GM21737 (cell line): Measurements from ENCODE around the gene USH1G.
"Not testable (repeated sequence)": the region's sequence is repeated elsewhere in the genome, so short reads cannot be mapped to it uniquely, and the experiment has no call there.

Source experiments
- ATAC-seq: cut with Tn5 transposase; IDR thresholded peaks from one replicate; pipeline ENCODE4 v1.9.1; 2021; ENCODE audit warnings: mild to moderate bottlenecking, moderate library complexity; ENCODE audit not compliant: unreplicated experiment

USH1G gene

DNA sequence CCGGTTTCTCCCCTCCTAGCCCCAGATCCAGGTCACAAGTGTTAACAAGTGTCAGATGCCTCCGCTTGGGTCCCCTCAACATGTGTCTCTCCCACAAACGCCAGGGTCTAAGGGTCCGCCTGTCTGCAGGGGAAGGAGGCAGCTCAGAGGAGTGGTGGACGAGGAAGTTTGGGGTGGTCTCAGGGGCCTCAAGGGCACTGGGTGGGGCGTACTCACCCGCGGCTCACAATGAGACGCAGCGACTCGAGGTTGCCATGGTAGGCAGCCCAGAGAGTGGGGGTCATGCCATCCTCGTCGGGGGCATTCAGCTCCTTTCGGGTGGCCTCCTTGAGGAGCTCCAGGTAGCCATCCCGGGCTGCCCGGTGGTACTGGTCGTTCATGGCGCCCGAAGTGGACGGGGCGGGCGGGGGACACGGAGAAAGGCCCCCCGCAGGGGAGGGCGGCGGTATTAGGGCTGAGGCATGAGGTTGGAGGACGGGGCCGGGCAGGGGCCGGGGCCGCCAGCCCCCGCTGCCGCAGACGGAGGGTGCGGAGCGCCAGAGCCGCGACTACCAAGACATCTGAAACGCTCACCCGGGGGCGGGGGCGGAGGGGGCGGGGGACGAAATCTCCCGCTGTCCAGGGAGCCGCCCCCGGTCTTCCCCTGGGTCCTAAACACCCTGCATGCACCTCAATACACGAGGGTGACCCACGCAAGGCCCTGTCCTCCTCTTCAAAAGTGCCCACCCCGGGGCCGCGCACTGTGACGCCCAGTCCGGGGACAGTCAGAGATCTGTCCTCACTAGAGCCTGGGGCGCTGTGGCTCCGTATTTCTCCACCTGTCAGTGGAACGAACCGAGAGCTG is at the start of gene USH1G:
USH1G (minus strand) TSS at position 562 of the 844 bp plus-strand sequence; CDS start at position 380, 182 bp downstream.
- ATAC-seq, result no peak

DNA sequence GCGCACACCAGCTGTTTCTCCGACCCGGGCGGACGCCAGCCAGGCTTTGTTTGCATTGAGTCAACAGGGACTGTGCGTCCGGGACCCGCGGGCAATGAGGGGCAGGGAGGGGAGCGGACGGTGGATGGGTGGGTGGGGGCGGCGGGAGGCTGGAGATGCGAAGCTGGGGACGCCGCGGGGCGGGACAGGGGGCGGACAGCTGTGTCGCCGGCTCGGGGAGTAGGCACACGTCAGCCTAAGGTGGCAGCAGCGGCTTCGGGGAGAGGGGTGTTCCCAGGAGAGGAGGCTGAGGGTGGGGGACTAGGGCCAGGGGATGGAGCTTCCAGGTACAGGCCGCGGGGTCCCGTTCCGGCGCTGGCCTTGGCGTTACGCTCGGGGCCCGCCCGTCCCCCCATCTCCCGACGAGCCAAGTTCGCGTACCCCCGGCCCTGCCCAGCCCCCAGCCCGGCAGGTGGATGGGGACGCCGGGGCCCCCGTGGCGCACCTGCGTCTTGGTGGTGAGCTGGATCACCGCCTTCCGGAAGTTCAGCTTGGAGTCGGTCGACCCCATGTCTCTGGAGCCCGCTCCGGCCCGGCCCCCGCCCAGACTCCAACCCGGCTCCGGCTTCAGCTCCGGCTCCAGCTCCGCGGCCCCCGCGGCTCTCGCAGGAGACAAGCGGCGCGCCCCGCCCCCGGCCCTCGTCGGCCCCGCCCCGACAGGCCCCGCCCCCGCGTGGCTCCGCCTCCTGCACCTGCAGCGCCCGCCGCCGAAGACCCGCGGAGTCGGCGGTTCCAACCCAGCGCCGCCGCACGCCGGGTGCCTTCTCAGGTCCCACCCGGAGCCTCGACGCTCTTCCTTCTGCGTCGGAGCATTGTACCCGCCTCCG is 49.3 kb upstream of the USH1G start, which contains the start of gene HID1:
HID1 (minus strand) TSS at position 653 of the 866 bp plus-strand sequence; CDS start at position 550, 103 bp downstream.
- no peak for ATAC-seq

DNA sequence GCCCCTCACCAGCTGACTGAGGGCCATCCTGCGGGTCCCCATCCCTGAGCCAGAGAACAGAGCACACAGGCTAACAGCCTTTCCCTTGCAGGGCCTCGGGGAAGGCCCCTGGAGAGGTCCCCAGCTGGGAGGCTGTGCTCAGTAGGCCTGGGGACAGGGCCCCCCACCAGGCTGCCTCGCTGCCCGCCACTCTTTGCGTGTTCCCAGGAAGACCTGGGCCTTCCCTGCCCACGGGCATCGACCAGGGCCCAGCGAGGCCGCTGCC is 48.7 kb upstream of the USH1G start:
- no peak for ATAC-seq

DNA sequence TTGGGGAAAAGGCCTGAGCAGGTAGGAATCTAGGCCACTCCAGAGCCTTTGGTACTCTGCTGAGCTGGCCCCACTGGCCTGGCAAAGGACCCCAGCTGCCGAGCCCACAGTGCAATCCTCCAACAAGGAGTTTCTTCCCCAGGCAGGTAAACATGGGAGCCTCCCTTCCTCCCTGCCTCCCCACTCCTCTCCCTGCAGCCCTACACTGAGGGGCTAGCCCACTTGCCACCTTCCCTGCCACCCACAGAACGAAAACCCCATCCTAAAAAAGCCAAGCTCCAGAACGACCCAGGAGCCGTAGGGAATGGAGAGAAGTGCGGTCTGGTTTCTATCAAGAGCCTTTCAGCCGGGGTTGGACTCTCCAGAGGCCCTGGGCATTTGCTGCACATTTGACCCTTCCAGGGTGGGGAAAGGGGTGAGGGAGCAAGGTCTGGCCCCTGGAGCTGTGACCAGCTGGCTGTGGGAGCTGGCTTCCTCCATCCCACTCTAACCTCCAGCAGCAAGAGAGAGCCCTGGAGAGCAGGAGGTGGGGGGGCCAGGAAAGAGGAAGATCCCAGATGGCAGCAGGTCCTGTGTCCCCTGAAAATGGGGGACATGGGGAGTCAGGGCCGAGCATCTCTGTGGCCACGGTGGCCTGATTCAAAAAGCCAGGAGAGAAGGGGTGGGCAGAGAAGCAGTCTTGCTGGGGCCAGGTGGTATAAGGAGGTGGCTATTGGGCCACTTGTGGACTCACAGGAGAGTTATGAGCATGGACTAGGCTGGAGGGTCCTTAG is 48.2 kb upstream of the USH1G start:
- ATAC-seq, result no peak

DNA sequence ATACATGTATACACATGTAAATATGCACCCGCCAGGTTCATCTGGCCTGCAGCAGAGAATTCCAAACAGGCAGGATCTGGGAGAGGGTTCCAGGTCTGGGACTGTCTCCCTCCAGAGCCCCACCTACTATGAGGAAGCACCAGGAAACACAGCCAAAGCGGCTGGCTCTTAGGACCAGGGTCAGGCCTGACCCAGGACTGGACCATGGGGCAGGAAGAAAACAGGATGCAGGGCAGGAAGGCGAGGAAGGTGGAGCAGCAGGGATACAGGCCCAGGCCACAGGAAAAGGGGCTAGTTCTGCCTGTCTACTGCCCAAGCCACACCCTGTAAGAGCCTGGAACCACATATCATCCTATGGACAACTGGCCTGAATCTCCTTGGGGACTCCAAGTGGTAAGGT is 47.3 kb upstream of the USH1G start:
- no peak for ATAC-seq

DNA sequence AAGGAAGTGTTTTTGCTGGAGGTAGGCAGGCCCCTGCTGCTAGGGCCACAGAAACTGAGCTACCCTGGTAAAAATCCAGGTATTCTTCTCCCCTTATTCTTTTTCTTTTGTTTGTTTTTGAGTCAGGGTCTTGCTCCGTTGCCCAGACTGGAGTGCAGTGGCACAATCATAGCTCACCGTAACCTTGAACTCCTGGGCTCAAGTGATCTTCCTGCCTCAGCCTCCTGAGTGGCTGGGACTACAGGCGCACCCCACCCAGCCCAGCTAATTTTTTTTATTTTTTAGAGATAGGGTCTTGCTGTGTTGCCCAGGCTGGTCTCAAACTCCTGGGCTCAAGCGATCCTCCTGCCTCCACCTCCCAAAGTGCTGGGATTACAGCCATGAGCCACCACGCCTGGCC is 46.4 kb upstream of the USH1G start:
- not testable (repeated sequence) for ATAC-seq

DNA sequence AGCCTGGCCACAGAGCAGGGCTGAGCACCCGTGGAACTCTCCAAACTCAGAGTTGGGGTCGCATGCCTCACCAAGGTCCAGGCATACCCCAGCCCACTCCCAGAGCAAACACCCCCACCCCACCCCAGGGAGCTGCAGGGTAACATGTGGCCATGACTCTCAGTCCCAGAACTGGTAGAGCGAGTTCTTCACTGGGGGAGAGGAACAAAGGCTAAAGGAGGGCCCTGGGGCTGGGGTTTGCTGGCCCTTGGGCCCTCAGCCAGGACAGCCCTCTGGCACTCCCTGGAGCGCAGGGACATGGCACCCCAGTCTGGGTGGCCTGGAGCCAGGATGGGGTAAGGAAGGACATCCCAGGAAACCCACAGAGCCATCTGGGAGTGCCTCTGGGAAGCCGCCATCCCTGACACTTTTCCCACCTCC is 45.3 kb upstream of the USH1G start:
- no peak for ATAC-seq

DNA sequence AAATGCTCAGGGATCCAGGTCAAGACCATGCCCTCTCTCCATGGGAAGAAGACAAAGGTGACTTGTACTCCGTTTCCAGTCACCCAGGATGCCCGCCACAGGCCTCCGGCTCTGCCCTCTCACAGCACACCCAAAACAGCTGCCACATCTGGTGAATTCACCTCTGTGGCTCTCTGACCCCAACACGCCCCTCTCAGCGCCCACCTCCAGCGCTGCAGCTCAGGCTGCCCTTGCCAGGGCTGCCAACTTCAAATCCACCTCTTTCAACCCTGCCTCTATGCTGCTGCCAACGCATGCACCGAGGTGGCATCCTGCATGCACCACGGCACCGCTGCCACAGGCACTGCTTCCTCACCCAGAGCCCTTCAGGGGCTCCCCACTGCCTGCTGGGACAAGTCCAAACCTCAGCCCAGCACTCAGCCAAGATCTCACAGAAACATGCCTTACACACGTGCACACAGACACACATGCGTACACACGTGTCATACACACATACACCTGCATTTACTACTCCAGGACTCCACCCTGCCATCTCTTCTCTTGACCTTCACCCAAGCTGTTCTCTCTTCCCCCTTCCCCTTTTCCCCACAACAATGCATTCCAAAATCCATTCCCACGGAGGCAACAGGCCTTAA is 42.0 kb upstream of the USH1G start:
- ATAC-seq, result no peak

DNA sequence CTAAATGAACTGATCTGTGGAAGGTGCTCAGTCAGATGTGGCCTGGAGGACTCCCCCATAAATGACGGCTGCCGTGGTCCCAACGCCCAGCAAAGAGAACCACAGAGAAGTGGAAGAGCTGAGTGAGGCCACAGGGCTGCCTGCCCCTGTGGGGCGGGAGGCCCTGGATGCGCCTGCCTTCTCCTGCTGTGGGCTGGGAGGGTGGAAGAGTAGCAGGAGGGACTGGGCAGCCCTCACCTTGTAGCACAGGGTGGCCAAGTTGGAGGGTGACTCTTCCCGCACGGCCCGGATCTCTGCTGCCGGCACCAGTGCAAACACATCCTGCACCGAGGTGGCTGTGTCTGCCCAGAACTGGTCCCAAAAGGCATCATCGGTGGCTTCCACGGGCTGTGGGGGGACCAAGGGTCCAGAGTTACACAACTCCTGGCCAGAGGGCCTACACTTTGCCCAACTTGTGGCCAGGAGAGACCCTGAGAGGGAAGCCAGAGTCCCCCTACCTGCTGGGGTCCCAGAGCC is 41.2 kb upstream of the USH1G start:
- no peak for ATAC-seq

DNA sequence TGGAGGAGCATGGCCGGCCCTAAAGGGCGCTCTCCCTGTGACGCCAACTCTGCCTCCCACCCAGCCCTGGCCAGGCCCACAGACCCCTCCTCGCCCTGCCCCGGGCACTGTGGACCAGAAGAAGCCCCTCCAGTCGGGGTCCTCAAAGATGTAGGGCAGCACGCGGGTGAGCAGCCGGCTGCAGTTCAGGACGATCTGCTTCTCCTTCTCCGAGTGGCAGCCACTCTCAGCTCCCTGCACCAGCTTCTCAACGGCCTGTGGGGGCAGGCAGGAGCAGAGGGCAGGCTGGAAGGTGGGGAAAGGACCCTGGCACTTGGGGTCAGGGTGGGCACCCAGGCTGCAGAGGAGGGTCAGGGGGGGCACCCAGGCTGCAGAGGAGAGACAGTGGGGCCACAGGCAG is 40.6 kb upstream of the USH1G start:
- no peak for ATAC-seq

DNA sequence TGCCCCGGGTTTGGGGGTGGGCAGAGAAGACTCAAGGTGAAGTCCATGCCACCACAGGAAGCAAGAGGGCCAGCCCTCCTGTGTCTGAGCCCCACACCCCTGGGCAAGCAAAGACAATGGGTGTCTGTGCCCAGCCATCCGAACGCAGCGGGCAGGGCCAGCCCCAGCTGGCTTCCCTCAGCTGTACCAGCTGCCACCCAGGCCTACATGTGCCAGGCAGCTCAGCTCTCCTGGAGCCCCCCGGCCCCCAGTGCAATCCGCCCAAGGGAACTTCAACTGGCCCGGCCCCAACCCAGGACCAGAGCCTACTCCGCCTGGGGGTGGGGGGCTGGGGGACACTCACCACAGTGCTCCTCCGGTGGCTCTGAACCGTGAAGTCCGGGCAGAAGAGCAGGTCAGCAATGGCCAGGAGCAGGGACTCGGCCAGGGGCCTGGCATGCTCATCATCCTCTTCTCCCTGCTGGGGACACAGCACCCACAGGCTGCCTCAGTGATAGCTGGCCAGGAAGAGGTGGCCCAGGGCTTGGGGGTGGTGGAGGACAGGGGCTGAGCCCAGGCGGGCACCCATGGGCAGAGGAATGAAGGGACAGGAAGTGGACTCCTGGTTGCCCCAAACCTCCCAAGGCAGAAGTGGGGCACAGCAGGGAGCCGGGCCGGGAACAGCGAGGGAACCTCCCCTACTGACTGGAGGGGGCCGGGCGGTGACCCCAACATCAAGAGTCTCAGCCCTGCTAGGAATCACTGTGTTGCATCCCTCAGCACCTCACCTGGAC is 39.8 kb upstream of the USH1G start:
- no peak for ATAC-seq

DNA sequence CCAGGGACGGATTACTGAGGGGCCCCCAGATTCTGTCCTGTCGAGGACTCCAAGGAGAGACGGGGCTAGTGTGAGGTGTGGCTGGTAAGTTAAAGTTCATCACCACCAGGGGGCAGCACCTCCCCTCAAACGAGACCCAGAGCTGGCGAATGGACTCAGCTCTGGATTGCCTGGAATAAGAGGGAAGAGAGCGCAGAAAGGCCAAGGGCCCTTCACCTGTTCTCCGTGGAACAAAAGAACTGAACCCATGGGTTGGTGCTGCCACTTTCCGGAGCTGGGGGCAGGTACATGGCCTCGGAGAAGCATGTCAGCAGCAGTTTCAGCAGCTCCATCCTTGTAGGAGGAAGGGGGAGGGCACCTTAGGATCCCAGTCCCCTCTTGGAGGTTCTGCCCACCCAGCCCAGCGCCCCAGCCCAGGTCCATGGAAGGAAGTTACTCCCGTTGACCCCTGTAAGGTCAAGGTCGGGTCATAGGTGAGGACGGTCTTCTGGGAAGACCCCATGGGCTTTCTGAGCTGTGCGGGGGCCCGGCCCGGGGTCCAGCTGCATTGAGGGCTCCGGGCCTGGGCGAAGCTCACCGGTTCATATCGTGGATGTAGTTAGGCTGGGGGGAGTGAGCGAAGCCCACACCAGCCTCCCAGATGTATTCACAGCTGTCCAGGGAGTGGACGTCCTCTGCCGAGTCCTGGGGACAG is 38.7 kb upstream of the USH1G start:
- no peak for ATAC-seq

DNA sequence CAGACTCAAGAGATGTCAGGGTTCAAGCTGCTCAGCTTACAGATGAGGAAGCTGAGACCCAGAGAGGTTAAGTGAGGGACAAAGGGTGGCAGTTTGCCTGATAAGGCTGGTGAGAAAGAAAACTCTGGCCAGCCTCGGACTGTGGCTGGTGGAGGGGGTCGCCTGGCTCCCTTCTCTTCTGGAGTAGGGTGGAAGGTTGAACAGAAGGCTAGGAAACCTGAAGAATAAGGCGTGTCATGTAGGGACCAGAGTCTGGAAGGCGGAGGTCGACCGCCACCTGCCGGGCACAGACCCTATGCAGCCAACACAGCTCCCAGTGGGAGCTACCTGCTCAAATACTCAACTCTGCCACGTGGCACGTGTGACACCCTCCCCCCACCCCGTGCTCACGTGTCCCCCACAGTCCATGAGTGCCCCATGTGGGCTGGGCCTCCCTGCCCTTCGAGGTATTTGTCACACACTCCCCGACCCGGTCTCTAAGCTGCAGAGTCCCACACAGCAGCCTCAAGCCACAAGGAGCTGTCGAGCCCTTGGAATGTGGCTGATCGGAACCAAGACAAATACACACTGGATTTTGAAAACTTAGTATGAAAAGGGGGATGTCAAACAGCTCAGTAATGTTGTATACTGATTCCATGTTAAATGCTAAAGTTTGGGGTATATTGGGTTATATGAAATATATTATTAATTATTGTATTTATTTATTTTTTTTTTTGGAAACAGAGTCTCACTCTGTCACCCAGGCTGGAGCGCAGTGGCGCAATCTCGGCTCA is 37.7 kb upstream of the USH1G start:
- ATAC-seq, result peak; percentile 49

DNA sequence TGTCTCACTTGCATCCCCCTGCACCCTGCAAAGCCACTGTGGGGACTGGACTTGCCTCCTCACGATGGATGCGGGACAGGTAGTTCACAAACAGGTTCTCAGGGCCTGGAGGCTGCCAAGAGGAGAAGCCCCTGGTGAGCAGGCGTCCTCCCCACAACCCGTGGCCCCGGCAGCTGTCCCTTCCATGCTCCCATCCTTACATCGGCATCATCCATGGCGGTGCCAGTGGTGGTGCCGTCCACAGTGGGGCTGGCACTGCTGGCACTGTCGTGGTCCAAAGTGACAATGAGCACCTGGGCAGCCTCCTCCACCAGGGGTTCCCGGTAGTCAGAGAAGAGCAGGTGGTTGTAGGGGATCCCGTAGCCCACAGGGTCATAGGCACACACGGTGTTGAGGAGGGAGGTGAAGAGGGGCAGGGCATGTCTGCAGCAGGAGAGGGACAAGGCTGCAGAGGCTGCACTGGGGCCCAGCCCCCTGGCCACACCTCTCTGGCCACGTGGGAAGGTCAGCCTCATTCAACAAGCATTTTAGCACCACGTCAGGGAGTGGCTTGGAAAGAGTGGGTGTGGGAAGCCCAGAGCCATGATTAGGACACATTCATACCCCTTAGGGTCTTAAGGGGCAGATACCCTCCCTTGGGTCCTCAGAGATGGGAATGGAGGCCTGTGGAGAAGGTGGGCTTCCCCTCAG is 36.9 kb upstream of the USH1G start:
- ATAC-seq, result no peak

DNA sequence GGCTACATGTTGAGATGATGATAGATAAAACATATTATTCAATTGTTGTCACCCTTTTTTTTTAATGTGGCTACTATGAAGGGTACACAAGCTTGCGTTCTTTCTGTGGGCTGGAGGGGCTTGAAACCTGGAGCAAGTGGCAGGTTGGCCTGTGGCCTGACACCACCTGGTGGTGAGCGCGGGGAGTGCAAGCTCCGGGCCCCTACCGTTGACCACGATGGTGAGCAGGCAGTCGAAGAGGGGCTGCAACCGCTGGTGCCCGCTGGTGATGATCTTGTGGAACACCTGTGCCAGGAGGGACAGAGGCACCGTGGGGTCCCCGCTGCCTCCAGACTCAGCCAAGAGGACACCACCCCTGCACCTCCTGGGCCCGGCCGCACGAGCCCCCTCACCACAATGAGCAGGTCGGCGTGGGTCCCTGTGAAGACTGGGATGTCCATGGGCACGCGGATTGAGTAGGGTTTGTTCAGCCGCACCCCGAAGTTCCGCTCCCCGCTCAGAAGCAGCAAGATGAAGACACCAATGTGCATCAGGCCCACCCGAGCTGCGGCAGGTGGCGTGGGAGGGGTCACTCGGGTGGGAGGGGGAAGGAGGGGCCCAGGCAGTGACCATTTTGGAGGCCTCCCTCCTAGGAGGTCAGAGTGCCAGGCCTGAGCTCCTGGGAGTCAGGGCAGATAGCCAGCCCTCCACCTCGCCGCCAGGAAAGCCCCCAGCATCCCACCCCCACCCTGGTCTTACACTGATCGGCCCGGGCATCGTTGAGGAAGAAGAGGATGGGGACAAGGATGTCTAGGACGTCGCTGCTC is 35.1 kb upstream of the USH1G start:
- no peak for ATAC-seq

DNA sequence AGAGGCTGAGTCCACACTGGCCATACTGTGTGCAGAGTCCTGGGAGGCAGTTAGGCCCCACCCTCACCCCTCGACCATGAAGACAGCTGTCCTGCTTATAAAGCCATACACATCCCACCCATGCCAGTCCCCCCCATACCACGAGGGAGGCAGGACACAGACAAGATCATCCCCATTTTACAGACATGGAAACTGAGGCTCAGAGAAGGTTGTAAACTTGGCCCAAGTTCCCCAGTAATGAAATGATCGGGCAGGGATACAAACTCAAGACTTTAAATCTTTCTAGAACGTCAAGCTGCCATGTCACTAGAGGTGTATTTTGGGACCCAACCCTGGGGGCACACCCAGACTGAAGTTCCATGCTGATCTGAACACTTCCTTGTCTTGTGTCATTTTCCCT is 33.0 kb upstream of the USH1G start:
- no peak for ATAC-seq
